NCI-H128 (cell line): ENCODE measurements around the gene TM9SF3.
"Not testable (repeated sequence)": the region's sequence is repeated elsewhere in the genome, so short reads cannot be mapped to it uniquely, and the experiment has no call there.

Experiments
- DNase-seq: peaks from one replicate; lab custom pipeline; 2025; ENCODE audit not compliant: unreplicated experiment; lab: John Stamatoyannopoulos, UW

Gene TM9SF3

DNA sequence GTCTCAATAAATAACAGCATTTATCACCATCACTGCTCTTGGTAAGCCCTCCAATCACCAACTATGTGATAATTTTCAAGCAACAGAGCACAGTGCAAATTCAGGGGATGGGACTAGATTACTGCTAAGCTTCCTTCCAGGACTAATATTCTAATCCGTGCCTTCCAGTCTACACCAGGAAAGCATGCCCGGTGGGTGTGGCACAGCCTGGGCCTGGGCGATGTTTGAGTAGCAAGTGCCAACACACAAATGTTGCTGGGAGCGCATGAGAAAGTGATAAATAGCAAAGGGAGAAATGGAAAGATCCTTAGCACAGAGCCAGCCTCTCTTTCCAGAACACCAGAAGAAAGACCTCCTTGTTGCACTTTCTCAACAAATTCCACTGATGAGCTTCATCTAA, 13.5 kb upstream of the TM9SF3 start:
- DNase-seq = no peak

DNA sequence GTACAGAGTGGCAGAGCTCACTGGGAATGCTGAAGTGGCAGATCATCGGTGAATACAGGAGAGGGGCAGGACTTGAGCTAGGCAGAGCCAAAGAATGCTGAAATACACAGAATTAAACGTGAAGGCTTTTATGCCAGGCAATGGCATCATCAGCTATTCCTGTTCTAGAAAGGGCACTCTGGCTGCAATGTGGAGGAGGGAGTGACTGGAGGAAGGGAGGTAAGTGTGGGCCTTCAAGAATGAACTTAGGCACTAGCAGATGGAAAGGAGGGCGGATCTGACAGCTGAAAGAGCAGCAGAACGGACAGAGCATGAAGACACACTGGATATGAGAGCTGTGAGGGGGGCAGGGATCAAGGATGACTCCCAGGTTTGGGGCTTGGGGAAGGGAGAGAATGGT, 12.0 kb upstream of the TM9SF3 start:
- DNase-seq = no peak

DNA sequence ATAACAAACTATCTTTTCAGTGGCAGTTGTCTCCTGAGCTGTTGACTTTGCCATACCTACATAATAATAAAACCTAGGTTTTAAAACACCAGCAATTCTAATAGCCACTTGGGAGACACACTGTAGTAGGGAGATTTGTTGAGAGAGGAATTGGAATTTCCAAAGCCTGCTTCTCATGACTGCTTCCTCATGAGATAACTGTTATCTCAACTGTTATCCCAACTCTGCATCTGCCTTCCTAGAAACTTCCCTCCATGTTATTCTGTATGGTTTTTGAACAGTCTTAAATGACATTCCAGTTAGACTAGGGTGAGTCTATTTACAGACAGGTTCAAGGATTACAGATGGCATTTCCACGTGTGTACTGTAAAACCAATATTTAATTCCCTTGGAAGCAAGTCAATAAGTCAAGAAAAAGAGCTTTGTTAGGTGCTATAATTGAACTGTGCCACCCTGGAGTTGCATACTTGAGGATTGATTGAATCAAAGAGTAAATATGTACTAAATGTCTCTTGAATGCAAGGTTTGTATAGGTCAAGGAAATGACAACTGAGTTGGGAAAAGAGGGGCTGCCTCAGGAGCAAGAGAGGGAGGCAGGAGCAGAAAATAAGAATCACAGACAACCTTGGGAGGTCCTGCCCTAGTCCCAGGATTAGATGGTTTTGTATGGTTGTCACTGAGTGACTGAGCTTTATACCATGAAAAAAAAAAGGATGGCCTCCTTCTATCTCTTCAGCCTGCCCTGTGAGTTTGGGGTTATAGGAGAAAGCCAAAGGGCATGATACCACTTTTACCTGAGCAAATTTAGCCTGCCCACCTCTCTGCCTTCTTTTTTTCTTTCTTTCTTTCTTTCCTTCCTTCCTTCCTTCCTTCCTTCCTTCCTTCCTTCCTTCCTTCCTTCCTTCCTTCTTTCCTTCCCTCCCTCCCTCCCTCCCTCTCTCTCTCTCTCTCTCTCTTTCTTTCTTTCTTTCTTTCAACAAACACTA, 9.9 kb upstream of the TM9SF3 start:
- no peak for DNase-seq

DNA sequence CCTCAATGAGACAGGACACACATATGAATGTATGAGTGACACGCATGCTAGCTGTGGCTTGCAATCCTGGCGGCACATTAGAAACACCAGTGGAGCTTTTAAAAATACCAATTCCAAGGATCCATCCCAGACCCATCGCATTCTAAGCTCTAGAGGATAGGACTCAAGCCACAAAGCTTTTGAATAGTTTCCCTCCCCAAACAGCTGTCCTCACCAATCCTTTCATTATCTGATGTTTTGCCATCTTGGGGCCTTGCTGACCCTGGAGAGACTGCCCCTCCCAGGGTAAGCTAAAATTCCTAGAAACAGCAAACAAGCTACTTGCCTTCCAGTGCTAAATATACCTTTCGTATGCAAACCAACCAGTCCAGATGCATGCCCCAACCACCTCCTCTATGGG, 8.9 kb upstream of the TM9SF3 start:
- DNase-seq = no peak

DNA sequence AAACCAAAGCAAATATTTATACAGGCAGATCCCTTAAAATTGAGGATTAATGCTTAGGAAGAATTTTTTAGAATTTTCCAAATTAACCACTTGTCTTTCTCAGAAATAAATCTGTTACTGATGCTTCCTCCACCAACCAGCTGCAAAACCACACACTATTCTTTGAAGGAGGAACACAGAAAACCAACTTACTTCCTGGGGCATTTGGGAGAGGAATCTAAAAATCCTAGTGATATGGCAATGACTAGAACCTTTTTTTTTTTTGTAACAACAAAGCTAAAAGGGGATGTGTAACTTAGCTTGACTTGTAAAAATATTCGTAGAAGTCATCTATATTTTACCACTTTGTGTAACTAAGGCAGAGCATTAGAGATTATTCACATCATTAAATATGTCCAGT, 5.1 kb upstream of the TM9SF3 start:
- DNase-seq = no peak

GRCh38 chr10:96588616-96589419, 2.0 kb upstream of the TM9SF3 start:
- DNase-seq = no peak

- no peak for DNase-seq
These were observed 1.3 kb upstream of the TM9SF3 start for GRCh38 chr10:96588060-96588554.

- no peak for DNase-seq
These were observed 650 bp upstream of the TM9SF3 start for GRCh38 chr10:96587264-96588059.

DNA sequence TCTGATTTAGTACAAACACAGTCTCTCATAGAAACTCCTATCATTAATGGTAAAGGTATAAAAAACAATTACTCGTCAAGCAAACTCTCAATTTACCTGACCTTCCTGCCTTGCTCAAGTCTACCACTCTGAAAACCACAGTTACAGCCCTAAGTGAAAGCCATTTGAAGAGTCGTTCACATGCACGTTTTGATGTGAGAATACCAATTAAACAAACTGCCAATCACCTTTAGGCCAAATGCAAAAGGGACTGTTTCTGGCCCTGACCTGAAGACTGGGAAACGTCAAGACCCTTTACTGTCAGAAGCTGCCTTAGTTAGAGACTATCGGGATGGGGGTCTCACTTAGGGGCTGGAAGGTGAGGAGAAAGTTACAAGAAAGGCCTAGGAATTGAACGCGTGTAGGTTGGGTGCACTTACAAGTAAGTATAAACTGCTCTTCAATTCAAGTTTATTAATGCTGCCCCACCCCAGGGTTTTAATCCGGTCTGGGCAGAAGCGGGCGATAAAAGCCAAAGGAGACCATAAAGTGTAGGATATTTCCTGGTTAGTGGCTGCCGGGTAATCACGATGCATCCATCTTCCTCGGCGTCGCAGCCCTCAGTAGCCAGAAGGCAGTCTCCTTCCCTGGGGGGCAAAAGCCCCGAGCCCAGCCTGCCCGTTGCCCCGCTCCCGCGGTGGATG, 935 bp downstream of the TM9SF3 start:
- DNase-seq = no peak

DNA sequence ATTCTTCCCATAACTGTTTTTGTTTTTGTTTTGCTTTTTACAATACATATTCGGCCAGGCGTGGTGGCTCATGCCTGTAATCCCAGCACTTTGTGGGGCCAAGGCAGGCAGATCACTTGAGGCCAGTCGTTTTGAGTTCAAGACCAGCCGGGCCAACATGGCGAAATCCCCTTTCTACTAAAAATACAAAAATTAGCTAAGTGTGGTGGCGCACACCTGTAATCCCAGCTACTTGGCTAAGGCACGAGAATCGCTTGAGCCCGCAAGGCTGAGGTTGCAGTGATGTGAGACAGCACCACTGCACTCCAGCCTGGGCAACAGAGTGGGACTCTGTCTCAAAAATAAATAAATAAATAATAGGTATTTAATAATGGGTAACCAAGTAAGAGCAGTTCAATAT, 2.3 kb downstream of the TM9SF3 start:
- DNase-seq = no peak

DNA sequence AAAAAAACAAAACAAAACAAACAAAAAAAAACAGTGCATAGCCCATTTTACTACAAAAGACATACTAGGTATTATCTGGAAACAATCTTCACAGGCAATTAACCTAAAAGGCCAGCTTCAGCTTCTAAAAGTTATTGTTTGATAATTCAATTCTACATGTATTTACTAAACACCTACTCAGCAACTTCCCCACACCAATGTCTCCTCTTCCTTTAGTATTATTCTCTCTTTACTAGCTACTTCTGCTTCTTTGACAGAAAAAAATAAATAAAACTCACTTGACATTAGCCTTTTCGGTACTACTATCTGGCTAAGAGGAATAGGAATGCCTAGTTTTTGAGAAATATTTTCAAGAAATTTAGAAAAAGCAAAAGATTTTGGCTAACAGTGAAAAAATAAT, 2.8 kb downstream of the TM9SF3 start:
- no peak for DNase-seq

DNA sequence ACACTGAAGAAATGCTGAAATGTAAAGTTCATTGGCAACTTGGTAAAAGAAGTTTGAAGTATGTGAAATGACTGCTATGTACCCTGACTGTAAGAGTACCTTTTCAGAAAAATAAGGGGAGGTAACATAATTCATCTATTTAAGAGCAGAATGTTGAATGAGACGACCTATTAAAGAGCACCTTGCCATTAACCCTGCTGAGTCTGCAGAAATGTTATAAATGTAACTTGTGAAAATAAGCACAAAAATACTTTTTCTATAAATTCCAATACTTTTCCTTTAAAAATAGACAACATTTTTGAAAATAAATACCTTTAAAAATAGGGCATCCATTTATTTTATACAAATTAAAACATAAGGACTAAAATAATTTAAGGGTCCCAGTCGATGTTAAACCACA, 7.7 kb downstream of the TM9SF3 start:
- no peak for DNase-seq

GRCh38 chr10:96578633-96579032, 8.2 kb downstream of the TM9SF3 start:
- no peak for DNase-seq

GRCh38 chr10:96578022-96578421, 8.8 kb downstream of the TM9SF3 start:
- no peak for DNase-seq

- DNase-seq = no peak
These were observed 9.7 kb downstream of the TM9SF3 start for GRCh38 chr10:96577069-96577468.

GRCh38 chr10:96576277-96576980, 10.4 kb downstream of the TM9SF3 start:
- DNase-seq = no peak

- not testable (repeated sequence) for DNase-seq
These were observed 12.2 kb downstream of the TM9SF3 start for GRCh38 chr10:96574564-96574963.

GRCh38 chr10:96573036-96573435, 13.8 kb downstream of the TM9SF3 start:
- DNase-seq = no peak

GRCh38 chr10:96570983-96571964, 15.5 kb downstream of the TM9SF3 start:
- no peak for DNase-seq
